ENCODE measurements around the gene GFRA4.
"Not testable (repeated sequence)": the region's sequence is repeated elsewhere in the genome, so short reads cannot be mapped to it uniquely, and the experiment has no call there.

GFRA4 gene

DNA sequence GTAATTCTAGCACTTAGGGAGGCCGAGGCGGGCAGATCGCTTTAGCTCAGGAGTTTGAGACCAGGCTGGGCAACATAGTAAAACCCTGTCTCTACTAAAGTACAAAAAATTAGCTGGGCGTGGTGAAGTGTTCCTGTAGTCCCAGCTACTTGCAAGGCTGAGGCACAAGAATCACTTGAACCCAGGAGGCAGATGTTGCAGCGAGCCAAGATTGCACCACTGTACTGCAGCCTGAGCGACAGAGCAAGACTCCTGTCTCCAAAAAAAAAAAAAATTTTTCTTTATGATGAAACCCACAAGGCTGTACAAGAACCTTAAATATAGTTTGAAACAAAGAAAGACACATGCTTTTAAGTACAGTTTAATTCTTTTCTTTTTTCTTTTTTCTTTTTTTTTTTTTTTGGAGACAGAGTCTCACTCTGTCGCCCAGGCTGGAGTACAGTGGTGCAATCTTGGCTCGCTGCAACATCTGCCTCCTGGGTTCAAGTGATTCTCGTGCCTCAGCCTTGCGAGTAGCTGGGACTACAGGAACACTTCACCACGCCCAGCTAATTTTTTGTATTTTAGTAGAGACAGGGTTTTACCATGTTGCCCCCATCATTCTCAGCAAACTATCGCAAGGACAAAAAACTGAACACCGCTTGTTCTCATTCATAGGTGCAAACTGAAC is 47.9 kb downstream of the GFRA4 start:
- not testable (repeated sequence) for DNase-seq (ENCODE audit: low read depth)

GRCh38 chr20:3614466-3614865 is 48.7 kb downstream of the GFRA4 start:
- DNase-seq (ENCODE audit: low read depth), result no peak

DNA sequence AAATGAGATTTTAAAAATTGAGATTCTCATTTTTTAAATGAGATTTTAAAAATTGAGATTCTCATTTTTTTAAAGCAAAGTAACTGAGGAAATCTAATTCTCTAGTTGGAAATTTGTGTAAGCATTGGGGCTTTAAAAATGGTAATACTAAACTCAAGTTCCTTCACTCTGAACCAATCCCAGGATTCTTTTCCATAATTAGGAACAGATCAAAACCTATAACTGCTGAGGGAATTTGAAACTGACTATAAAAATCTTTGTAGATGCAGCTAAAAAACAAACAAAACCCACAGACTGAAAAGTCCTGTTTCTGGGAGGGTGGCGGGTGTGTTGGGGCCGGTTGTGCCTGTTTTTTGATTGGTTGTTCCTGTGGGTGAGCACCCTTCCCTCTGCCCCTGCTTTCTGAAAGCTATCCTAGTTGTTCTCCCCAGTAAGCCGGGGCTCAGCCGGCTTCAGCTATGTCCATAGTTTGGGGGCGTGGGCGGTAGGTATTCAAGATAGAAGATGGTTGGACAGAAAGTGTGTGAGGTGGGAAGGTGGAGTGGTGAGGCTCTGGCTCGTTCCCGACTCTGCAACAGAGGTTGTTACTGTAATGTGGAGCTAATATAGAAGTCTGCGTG is 49.3 kb downstream of the GFRA4 start:
- no peak for DNase-seq (ENCODE audit: low read depth)

GRCh38 chr20:3612795-3613572 is 50.2 kb downstream of the GFRA4 start:
- peak; percentile 9 for DNase-seq (ENCODE audit: low read depth)

GRCh38 chr20:3611901-3612300 is 51.3 kb downstream of the GFRA4 start:
- DNase-seq (ENCODE audit: low read depth), result no peak

All from stromal cell of bone marrow (primary cell).